Forelimb muscle (tissue), 1 donor: ENCODE data around the gene SPATS2L. TPM values are rescaled to one million over a fixed set of nuclear protein-coding genes. Genes with fewer than 3 reads are reported as not detected.

ENCODE experiments used
- DNase-seq: peaks from one replicate; pipeline ENCODE4 v3.0.0-alpha.2; 2013; ENCODE audit warnings: low read depth
- polyA plus RNA-seq: library from polyadenylated mRNA; unstranded; fragments of 120-200 nt; gene quantifications from one replicate; pipeline ENCODE4 v1.2.1, GENCODE V29; 2013; ENCODE audit not compliant: insufficient read length

The SPATS2L gene
- polyA plus RNA-seq, 1 donor, result 224 TPM

GRCh38 chr2:200442471-200442870 lies 136.0 kb downstream of the SPATS2L start:
- DNase-seq, result no peak

DNA sequence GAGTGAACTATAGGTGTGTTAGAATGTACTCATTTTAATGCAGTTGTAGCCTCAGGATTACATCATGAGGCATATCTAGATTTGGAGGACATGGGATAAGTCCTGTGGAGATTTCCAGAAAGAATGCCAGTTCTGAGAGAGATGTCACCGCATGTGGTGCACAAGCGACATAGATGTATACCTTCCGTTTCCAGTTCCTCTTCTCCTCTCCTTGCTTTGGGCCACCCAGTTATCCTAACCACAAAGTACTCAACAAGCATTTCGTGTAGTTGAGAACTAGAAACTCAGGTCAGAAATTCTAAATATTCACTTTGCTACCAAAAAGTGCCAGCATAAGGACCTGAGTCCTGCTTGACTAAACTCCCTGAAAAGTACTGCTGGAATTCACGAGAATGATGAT lies 136.9 kb downstream of the SPATS2L start:
- no peak for DNase-seq

DNA sequence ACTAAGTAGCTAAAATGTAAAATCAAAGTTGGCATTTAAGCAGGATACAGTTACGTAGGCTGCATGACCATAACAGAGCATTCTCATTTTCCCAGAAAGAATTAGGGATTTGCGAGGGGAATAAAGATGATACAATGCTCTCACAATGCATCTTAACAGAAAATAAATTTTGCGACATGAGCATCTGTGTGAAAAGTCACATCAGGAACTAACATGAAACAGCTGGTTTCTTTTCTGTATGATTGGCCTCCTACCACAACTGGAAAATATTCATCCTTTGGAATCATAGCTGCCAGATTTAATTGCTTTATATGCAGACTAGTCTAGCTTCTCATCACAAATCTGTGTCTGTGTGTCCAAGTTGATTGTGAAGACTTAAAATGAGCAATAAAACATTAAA lies 137.4 kb downstream of the SPATS2L start:
- DNase-seq, result no peak

DNA sequence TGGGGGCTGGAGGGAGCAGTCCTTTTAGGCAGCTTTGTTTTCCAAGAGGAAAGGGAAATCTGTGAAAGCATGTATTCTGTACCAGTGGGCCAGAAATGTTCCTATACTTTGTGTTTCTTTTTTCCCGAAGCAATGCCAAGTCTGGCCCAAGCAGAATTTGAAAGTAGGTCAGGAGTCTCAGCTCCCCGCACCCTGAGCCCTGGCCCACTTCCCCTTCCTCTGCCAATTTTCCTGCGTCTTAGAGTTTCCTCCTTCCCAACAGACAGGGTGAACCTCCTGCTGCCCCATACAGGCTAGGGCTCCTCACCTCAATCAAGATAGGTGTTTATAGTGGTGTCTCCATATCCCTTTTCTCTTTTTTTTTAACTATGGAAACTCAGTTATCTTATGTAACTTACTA lies 138.0 kb downstream of the SPATS2L start:
- DNase-seq, result no peak

GRCh38 chr2:200445284-200445683 lies 138.8 kb downstream of the SPATS2L start:
- no peak for DNase-seq

DNA sequence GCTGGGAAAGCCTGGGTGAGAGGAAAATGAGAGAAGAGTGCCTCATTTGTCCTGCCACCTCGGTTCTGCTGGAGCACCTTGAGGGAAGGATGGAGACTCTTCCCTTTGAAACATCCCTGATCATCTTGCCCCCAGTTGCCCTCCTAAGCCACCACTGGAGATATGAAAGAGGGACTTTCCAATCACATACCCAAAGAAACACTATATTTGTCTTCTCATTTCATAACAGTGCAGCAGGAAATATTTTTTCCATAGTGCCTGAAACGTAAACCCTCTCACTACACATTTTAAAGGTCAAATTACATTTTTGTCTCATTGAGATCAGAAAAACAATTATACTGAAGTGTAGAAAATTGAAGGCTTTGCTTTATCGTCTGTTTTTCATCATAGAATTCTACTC lies 140.1 kb downstream of the SPATS2L start:
- no peak for DNase-seq

DNA sequence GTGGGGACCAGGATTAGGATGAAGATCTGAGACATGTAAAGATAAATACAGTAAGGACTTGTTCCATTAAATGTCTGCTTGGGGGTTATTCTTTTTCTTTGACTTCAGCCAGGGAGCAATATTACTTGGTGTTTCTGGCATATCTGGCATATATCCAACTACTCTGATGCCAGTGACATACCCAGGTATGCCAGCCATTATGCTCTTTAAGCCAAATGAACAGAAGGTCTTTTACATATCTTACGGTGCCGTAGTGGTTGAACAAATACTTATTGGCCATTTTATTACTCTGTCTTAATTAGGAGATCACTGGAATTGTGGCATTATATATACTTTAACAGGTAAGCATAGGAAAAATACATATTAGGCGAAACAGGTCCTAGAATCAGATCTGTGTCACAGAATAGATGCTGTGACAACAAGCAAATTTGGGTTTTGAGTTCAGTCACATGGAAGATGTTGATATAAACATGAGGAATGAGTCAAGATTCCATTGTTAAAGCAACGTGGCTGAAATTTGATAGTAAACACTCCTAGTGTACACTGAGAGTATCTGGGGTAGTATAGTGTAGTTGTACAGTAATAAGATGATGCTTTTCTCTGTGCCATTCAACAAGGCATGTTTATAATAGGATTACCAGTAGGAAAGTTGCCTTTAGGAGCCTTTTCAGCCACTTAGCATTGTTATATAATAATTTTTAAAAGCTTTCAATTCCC lies 140.8 kb downstream of the SPATS2L start:
- DNase-seq, result no peak

DNA sequence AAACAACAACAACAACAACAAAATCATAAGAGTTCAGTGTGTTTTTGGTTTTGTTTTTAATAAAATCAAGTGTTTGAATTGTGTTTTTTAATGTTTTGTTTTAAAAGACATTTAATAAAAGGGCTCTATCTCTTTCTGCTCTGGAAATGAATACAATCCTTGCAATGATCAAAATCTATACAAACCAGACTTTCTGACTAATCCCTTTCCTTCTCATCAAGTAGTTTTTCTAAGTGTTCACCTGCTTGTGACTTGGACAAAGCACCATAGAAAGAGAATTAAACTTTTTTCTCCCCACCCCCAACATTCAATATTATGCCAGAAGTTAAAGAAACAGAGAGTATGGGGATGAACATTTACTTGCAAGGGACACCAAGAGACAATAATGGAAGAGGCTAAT lies 142.0 kb downstream of the SPATS2L start:
- no peak for DNase-seq

- no peak for DNase-seq
These were observed 142.7 kb downstream of the SPATS2L start for GRCh38 chr2:200449149-200449548.

DNA sequence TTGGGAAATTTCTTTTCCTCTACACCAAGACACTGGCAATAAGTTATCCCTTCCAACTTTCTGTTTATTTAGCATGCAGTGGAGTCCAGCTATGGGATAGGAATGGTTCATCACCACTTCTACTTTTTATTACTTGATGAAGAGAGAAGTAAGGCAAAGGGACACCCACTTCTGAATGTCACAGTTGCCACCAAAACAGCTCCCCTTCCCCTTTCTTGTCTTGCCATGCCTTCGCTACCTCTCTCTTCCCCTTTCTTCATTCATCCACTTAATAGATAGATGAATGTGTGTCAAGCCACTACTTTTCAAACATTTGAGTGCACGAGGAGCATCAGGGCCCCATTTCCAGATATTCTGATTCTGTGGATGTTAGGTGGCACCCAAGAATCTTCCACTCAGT lies 143.8 kb downstream of the SPATS2L start:
- no peak for DNase-seq

DNA sequence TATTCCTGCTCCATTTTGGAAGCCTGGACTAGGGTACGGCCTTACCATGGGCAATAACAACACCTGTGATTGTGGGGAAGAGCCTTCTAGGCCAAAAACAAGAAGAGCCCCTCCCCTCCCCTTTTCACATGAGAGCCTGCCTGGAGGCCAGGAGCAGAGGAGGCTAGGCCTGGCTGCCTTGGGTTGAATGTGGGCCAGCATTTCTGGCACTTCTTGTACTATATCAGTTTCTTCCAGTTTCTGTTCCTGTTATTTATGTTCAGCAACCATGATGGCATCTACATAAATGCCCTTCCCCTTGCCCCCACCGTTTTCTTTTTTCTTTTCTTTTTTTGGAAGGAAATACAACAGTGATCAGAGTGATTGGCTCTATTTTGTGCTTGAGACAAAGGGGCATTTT lies 145.0 kb downstream of the SPATS2L start:
- no peak for DNase-seq

GRCh38 chr2:200452377-200452776 lies 145.9 kb downstream of the SPATS2L start:
- DNase-seq, result no peak

GRCh38 chr2:200453142-200453852 lies 146.8 kb downstream of the SPATS2L start:
- no peak for DNase-seq

GRCh38 chr2:200453853-200454534 lies 147.5 kb downstream of the SPATS2L start:
- no peak for DNase-seq

DNA sequence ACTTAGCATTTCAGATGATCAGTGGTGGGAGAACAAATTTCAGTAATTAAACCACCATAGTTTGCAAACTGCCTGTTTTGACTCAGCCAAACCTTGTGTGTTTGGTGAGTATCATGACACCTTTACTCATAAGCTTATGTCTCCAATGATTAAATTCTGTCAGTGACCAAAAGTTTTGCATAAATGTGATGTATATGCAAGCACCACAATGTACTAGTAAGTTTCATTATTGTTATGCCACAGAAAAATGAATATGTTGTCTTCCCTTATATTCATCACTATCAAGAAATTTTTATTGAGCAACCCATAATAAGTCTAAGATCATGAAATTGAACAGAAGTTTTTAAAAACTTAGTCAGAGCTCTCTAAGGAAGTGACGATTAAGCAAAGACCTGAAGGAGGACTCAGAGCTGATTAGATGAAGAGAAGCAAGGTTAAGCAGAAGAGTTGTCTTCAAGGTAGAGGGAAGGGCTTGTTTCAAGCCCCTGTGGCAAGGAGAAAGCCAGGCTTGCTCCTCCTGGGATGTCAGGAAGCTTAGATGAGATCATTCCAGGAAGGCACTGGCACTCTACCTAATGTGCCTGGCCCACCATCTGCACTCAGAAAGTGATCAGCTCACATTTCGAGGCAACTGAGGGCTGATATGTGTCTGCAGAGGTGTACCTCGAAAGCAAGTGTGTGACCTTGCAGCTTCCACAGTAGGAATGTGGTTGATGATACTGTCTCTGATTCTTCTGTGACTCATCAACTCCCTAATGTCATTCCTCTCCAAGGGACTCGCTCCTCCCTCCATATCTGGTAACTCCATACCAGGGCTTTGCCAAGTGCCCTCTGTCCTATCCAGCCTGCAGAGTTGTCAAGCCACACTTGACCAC lies 148.7 kb downstream of the SPATS2L start:
- DNase-seq, result no peak

GRCh38 chr2:200455958-200456421 lies 149.5 kb downstream of the SPATS2L start:
- no peak for DNase-seq

DNA sequence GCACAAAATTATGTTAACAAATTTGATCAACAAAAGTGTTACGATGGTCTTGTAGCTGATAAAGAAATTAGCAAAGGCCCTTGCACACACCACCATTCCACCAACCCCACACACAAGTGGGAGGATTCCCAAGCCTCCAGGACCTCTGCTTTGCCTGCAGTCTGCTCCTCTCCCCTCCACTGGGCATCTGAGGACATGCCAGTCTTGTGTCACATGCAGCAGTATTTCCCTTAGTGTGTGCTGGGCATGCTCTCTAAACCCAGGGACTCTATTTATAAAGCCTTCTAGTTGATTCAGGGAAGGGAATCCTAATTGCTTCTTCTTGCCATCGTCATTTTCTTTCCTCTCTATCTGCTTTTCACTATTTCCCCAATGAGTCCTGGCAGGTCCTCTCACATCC lies 150.1 kb downstream of the SPATS2L start:
- DNase-seq, result no peak

DNA sequence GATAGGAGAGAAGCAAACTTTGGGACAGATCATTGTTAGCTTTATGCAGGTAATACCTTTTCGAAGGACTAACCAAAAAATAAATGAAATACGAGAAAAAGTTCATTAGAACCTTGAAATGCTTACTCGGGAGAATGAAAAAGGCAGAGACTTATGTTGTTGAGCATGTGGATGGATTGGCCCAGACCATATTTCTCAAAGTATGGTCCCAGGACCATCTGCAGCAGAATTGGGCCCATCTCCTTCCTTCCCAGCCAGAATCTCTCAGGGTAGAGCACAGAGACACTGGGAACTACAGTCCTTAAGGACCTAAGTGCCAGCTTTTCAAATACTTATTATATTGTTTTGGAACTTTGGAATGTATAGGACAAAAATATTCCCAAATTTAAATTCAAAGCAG lies 152.6 kb downstream of the SPATS2L start:
- no peak for DNase-seq

DNA sequence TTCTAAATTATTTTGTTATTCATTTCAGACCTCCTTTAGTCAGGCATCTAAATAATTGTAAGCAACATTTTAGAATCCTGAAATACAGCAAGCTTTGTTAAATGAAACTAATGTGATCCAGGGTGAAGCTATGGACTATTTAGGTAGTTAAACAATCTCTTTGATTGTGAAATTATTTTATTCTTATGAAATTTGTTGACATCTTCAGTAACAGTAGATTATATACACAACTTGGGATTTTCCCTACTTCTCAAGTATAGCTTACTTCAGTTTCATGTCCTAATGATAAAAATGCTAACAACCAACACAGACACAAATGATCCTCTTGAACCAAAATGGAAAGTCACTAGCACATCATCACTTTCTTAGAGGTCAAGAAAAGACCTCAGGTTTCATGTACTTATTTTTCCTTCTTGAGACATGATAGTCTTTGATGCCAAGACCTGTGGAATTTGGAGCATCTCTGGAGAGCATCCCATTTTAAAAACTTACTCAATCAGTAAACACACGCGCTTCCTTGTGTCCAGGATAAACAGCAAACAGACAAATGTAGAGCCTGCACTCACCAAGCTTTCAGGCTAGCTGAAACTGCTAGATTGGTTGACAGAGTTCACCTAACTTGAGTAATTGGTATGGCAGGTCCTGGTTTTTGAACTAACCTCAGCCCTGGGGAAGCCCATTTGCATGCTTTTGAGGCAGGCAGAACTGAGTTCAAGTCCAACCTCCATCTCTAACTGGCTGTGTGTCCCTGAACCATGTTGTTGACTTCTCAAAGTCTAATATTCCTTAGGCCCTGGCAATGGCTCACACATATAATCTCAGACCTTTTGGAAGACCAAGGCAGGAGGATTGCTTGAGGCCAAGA lies 155.6 kb downstream of the SPATS2L start:
- no peak for DNase-seq

- DNase-seq, result no peak
These were observed 157.0 kb downstream of the SPATS2L start for GRCh38 chr2:200463452-200463851.
